ENCODE data around the gene CBLL1. TPM values are rescaled to one million over a fixed set of nuclear protein-coding genes. Genes with fewer than 3 reads are reported as not detected.

The CBLL1 gene
- polyA plus RNA-seq, 2 of the 4 experiments (the other 2 are of a cell fraction) = 26.1 to 40.5 TPM

DNA sequence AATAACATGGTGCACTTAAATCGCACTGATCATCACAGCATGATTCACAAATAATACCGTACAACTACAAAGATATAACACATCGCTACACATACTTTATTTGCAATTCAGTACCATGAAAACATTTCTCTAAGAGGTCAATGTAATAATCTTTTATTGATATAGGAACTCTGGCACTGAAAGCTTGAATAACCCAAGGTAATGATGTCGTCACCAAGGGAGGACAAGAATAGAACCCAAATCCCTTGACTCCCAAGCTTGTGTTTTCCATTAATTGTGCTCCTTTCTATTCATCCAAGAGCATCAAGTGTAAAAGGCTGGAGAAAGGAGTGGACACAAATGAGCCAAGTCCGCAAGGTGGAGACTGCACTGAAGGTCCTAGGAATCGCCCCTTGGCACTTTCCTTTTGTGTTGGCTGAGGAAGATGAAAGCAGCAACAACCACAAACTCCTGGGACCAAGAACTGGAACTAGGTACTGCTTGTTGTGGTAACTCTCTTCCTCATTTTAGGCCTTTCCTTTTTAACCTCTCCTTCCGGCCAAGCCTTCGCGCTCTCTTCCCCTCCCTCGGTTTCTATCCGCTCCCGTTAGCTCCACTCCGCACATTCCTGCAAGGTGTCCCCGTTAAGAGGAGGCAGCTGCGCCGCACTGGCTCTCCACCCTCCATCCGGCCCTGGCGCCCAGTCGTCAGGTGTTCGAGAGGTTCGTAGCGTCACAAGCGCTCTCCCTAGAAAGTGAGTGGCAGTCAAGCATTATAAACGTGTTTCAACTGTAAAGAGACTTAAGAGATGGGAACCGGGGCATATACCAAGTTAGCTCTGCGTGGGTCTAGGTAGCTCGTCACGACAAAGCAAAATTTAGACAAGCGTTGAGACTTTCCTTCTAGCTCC is 1.0 kb upstream of the CBLL1 start:
- Histone ChIP-seq H3K27ac (peak overlapping the region; percentile 95 to 96), H3K4me3 (peak overlapping the region; percentile 66), H3K4me1 (peaks cover 29% of the 10 kb centered on the region), H3K4me2 (peak overlapping the region; percentile 78), H3K9me3 (no peaks in the 10 kb centered on the region)
- FAIRE-seq (no peak), ATAC-seq (peak; percentile 61 to 72), DNase-seq (ENCODE audit: low read depth in 1 of 2, low spot score in 1 of 2) (peak in 1 of 2 experiments; percentile 51)
- ChIA-PET POLR2A (interaction anchor here (0.5 to 2.5 kb wide), 28 partner anchors 8 to 827 kb away, joined by 3 to 40 read pairs (median 4); partner anchors contain the start of genes BCAP29, COG5, DLD and DNAJB9), CTCF (interaction anchor here (0.7 to 6.3 kb wide), 37 partner anchors 9 to 950 kb away, joined by 3 to 132 read pairs (median 4); partner anchors contain the start of gene DLD)
- WGBS (ENCODE audit: missing lambda C conversion rate) = 29% methylated on average over 25 of the region's 29 CpGs
- no peak for TF ChIP-seq NR3C1 (IDR thresholded peaks at IDR 0.05)
- no peak for TF ChIP-seq KDM5A (IDR thresholded peaks at IDR 0.05)
- no peak for TF ChIP-seq NPAS2 (CRISPR knock-in tag; IDR thresholded peaks at IDR 0.05; ENCODE audit: borderline replicate concordance)
- peak; percentile 73; the same call in 1 of the 2 replicates for TF ChIP-seq TFCP2L1 (CRISPR knock-in tag; IDR thresholded peaks at IDR 0.05)
- no peak for TF ChIP-seq PHF8 (IDR thresholded peaks at IDR 0.05; ENCODE audit: borderline replicate concordance, low read depth)
- peak; percentile 39; the same call in 1 of the 2 replicates for TF ChIP-seq RNF2 (IDR thresholded peaks at IDR 0.05; ENCODE audit: borderline replicate concordance, low read depth)

DNA sequence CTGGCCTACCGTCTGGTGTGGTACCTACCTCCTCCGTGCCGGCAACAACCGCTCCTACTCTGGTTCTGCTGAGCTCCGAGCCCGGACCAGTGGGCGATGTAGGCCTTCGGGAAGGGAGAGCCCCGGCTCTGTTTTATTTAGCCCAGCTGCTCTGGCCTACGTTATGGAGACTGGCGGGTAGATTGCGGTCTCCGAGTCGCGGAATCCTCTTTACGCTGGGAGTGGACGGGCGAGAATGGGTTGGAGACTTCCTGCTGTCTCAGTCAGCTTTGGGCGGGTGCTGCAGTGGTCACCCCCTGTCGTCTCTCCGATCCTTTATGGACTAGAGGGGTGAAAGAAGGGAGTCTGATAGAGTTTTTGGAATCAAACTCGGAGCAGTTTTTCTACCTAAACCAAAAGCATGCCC is 406 bp downstream of the CBLL1 start:
- TF ChIP-seq CBX2 (IDR thresholded peaks at IDR 0.05; ENCODE audit: borderline replicate concordance, low read depth) (no peak), FOXS1 (CRISPR knock-in tag; IDR thresholded peaks at IDR 0.05) (no peak), HMGXB4 (CRISPR knock-in tag; IDR thresholded peaks at IDR 0.05; ENCODE audit: borderline replicate concordance) (no peak), HOXA7 (CRISPR knock-in tag; IDR thresholded peaks at IDR 0.05) (no peak), ZC3H11A (IDR thresholded peaks at IDR 0.05) (no peak), SMC3 (IDR thresholded peaks at IDR 0.05) (no peak), NR3C1 (IDR thresholded peaks at IDR 0.05) (no peak), PHF8 (IDR thresholded peaks at IDR 0.05; ENCODE audit: borderline replicate concordance, low read depth) (peak; percentile 15; the same call in 1 of the 2 replicates), TFCP2L1 (CRISPR knock-in tag; IDR thresholded peaks at IDR 0.05) (0 out of 2 replicates have a peak, but pooled peaks have one; percentile 31), EHF (CRISPR knock-in tag; IDR thresholded peaks at IDR 0.05) (peak; percentile 42; the same call in 1 of the 2 replicates), RFX5 (IDR thresholded peaks at IDR 0.05) (no peak), FOSB (CRISPR knock-in tag; IDR thresholded peaks at IDR 0.05) (no peak), USF2 (IDR thresholded peaks at IDR 0.05) (no peak), REST (IDR thresholded peaks at IDR 0.05) (no peak)
- TF ChIP-seq, protein P1, sequence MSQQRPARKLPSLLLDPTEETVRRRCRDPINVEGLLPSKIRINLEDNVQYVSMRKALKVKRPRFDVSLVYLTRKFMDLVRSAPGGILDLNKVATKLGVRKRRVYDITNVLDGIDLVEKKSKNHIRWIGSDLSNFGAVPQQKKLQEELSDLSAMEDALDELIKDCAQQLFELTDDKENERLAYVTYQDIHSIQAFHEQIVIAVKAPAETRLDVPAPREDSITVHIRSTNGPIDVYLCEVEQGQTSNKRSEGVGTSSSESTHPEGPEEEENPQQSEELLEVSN (IDR thresholded peaks at IDR 0.05; ENCODE audit: borderline replicate concordance, low read depth) = no peak
- FAIRE-seq = no peak
- CTCF ChIA-PET = interaction anchor here (0.9 to 6.3 kb wide), 6 partner anchors 9 to 281 kb away, joined by 3 to 132 read pairs (median 19); partner anchors contain the start of gene DLD

More for the DNA sequence above, 406 bp downstream of the CBLL1 start:
- 0% methylated on average over 20 of the region's 22 CpGs for WGBS (ENCODE audit: missing lambda C conversion rate)
- peak overlapping the region; percentile 83 for H3K4me2 ChIP-seq
- peak overlapping the region; percentile 66 for H3K4me3 ChIP-seq
- POLR2A ChIA-PET = interaction anchor here (0.6 to 2.5 kb wide), 8 partner anchors 11 to 576 kb away, joined by 4 to 40 read pairs (median 9); partner anchors contain the start of genes COG5, DLD, DUS4L and HBP1
- ATAC-seq (peak; percentile 62 to 74), DNase-seq (ENCODE audit: low read depth in 1 of 2, low spot score in 1 of 2) (no peak)
- peaks cover 29% of the 10 kb centered on the region for H3K4me1 ChIP-seq
- no peaks in the 10 kb centered on the region for H3K9me3 ChIP-seq
- peak overlapping the region; percentile 95 to 96 for H3K27ac ChIP-seq
